Skeletal muscle cell (primary cell): ENCODE results near the gene EGLN1.

ENCODE experiments used
- DNase-seq: peaks from one replicate; pipeline ENCODE4 v3.0.0-alpha.2; 2010; ENCODE audit warnings: low read depth
- H3K4me3 ChIP-seq: 2 replicates; pipeline ENCODE4 v1.5.1; 2011; ENCODE audit warnings: low read depth, mild to moderate bottlenecking, control low read depth, low read length, moderate library complexity

EGLN1 gene

DNA sequence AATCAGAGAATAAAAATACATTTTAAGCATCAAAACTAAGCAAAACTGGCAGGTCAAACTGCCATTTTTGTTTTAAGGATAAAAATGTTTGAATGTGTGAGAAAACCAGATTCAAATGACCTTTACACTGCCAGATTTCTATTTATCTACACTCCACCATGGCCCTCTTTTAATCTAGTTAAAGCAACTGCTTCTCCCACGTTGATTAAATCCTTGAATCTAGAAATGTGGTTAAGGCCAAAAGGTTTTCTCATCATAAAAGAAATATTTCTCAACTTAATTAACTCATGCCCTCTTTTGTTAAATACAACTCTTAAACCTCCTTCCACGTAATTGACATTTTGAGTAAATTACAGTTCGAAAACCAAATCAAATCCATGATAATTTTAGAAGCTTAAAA, 15.0 kb downstream of the EGLN1 start:
- H3K4me3 ChIP-seq = no peak overlapping the region
- DNase-seq = no peak

DNA sequence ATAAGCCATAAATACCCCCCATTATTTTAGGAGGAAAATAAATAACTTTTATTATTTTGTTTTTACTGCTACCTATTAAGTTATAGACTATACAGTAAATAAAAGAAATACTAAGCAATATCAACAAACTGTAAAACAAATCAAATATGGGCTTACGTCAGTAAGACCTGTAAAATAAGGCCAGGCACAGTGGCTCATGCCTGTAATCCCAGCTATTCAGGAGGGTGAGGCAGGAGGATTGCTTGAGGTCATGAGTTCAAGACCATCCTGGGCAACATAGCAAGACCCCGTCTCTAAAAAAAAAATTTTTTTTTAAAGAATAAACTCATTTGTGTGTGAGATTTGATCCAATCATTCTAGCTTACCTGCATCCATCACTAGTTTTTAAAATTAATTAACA, 17.8 kb downstream of the EGLN1 start:
- no peak for DNase-seq
- no peak overlapping the region for H3K4me3 ChIP-seq

- no peak for DNase-seq
- no peak overlapping the region for H3K4me3 ChIP-seq
These were observed 20.6 kb downstream of the EGLN1 start for GRCh38 chr1:231401478-231401877.

GRCh38 chr1:231397886-231398671, 24.0 kb downstream of the EGLN1 start:
- H3K4me3 ChIP-seq = no peak overlapping the region
- no peak for DNase-seq

DNA sequence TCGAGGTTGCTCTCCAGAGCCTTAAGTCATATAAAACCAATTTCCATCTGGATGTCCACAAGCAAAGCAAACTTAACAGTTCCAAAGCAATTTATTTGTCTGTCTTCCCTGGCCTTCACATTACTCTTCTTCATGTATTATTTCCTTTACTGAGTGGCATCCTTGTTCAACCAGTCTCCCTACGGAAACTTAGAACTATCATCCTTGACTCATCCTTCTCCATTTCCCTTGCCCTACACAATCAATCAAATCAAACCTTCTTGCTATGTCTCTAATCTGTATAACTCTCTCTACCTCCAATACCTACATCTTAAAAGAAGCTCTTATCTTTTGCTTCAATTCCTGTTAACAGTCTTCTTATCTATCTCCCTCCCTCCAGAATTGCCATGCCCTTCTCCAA, 25.4 kb downstream of the EGLN1 start:
- no peak for DNase-seq

DNA sequence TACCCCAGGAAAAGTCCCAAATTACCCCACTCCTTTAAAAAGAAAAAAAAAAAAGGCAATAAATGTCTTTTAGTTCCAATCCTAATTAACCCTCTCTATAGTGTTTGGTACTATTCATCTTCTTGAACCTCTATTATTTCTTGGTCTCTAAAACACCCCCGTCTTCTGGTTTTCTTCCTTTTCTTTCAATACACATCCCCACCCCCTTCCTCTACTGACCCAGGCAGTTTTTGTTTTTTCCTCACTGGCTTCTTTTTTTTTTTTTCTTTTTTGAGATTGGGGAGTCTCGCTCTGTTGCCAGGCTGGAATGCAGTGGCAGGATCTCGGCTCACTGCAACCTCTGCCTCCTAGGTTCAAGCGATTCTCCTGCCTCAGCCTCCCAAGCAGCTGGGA, 26.1 kb downstream of the EGLN1 start:
- no peak overlapping the region for H3K4me3 ChIP-seq
- DNase-seq = no peak

More for the DNA sequence above, 25.4 kb downstream of the EGLN1 start:
- no peak overlapping the region for H3K4me3 ChIP-seq

- peak; percentile 92 for DNase-seq
- peak overlapping the region; percentile 8 for H3K4me3 ChIP-seq
These were observed 26.8 kb downstream of the EGLN1 start for GRCh38 chr1:231395076-231395997.

DNA sequence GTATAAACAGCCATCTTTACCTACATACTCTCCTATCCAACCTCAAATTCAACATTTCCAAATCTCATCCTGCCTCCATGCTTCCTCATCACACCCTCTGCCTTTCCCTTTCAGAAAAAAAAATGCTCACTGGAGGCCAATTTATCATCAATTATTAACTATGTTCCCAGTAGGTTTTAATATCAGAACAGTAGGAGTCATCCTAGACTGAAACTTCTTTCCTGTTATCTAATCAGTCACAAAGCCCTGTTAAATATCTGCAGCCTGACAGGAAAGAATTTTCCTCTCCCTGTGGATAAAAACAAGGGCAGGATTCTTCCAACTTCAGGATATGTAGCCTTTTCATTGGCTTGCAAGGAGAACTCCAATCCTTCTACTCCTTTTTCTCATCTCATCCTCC, 28.4 kb downstream of the EGLN1 start:
- no peak for DNase-seq
- H3K4me3 ChIP-seq = no peak overlapping the region

DNA sequence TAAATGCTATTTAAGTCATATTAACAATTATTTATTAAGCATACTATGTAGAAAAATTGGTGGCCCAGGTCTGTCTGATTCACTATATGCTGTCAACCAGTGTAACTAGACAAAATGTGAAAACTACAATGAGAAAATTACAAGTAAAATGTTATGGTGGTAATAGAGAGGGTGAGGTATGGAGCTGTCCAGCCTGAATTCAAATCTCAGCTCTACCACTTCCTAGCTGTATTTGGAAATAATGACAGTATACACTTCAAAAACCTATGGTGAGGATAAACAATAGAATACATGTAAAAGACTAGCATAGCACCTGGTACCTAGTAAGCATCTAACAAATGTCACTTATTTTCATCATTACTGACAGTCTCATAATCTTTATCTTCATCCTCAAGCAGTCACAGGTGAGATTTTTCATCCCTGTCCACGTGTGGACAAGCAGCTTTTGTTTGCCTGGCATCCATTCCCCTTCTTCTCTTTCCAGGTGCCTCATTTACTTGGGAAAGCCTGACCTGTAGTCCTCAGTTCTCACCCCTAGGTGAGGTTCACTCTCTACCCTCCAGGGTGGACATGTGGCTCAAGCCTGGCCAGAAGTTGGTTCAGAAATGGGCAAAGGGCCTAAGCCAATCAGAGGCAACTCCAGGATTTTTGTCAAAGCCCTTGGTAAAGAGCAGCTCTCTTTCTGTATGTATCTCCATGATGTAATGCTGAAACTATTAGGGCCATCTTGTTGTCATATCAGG, 29.5 kb downstream of the EGLN1 start:
- H3K4me3 ChIP-seq = no peak overlapping the region
- DNase-seq = no peak

DNA sequence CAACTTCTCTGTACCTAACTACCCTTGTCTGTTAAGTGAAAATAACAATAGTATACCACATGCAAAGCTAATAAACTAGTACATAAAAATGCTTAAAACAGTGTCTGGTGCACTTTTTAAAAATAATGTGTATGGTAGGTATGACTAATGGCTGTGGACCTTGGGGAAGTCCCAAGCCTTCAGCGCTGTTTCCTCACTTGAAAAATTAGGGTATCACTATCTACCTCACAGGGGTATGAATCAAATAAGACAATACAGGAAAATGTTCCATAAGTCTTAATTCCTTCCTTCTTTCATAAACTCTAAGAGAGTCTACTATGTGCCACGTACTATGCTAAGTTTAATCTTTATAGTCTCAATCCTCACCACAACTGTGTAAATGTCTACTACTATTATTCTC, 32.0 kb downstream of the EGLN1 start:
- DNase-seq = no peak

DNA sequence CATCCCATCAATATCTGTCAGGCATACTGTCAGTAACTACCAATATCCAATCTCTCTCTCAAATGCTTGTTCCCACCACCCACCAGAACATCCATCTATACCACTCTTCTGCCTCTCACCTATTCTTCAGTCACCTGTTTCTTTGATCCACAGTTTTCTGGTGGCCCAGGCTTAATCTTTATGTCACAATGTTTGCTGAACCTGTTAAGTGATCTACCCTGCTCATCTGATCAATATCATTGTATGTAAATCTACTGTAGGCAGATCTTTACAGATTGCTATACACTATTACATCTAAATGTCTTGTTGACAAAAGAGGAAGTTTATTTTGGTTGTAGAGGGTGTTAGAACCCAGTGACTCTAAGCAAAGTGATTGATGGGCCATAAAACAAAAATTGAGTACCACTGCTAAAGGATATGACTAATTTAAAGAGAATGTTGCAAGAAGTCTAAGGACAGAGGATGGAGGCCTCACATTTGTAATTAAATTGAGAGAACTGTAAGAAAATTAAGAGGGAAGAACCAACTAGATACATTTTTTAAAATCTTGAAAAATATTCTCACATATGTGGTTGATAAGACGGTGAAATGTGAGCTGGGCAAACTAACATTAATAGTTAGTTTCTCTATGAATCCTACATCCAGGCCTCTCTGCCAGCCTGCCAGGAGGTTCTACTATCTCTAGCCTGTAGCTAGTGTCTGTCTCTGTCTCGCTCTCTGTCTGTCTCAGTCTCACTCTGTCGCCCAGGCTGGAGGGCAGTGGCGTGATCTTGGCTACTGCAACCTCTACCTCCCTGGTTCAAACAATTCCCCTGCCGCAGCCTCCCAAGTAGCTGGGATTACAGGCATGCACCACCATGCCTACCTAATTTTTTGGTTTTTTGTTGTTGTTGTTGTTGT, 34.1 kb downstream of the EGLN1 start:
- no peak overlapping the region for H3K4me3 ChIP-seq
- DNase-seq = no peak

More for the DNA sequence above, 32.0 kb downstream of the EGLN1 start:
- H3K4me3 ChIP-seq = no peak overlapping the region

DNA sequence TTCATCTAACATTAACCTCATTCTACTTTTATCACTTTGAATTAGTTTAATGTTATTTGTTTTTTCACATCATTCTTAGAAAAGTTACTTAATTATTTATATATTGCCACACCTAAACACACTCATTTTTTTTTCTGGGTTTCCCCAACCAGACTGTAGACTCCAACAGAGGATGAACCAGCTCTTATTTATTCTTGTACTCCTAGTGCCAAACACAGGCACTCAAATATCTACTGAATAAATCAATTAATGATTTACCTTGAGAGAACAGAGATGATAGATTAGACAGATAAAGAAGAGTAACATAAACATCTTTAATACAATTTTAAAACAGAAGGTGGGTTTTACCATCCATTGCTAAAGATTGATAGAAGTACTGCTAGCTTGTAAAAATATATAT, 35.6 kb downstream of the EGLN1 start:
- DNase-seq = no peak
- H3K4me3 ChIP-seq = no peak overlapping the region

DNA sequence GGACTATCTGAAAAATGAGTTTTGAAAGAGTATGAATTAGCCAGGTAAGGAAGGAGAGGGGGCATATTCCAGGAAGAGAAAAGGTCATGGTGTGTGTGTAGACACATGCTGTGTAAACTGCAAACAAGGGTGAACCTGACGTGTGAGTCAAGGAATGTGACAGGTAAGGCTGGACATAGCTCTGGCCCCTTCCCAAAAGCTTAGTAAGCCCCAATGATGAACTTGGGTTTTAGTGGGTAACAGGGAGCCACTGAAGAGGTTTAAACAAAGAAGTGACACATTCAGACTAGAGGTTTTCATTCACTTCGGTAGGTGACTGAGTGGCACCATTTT, 36.7 kb downstream of the EGLN1 start:
- no peak overlapping the region for H3K4me3 ChIP-seq
- no peak for DNase-seq

DNA sequence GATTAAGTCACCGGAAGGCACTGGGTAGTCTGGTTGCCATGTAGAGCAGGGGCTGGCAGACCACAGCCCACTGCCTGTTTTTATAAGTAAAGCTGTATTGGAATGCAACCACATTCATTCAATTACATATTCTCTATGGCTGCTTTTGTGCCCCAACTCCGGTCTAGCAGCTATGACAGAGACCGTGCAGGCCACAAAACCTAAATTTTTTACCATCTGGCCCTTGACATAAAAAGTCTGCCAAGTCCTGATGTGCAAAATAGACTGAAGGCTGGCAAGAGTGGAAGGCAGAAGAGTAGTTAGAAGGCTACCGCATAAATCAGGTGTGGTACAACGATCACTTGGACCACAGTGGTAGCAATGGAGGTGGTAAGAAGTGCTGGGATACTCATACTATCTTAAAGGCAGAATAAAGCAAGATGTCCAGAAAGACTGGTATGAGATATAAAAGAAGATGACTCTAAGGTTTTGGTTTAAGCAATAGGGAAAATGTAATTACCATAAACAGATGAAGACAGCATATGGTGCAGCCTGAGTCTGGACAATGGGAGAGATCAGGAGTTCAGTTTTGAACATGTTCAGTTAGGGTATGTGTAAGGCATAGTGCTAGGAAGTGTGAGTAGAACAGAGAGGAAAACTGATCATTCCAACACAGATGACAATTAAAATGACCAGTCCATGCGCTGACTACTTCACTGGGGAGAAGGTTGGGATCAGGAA, 37.2 kb downstream of the EGLN1 start:
- H3K4me3 ChIP-seq = no peak overlapping the region
- no peak for DNase-seq

- H3K4me3 ChIP-seq = no peak overlapping the region
- DNase-seq = no peak
These were observed 38.8 kb downstream of the EGLN1 start for GRCh38 chr1:231383159-231383860.

DNA sequence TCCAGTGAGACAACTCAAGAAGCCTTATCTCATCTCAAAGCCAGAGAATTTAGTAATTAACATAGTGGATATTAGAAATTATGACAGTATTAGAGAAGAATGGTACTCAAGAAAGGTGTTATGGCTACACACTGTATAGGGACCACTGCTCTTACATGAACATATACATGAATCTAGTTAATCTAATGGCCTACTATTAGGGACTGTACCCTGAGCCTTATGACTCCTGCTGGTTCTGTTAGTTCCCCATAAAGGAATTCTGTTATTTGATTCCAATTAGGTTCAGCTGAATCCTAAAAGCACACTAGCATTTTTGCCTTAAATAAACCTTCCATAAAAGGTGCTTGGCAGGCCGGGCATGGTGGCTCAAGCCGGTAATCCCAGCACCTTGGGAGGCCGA, 39.7 kb downstream of the EGLN1 start:
- no peak for DNase-seq
- no peak overlapping the region for H3K4me3 ChIP-seq

- H3K4me3 ChIP-seq = no peak overlapping the region
- no peak for DNase-seq
These were observed 40.4 kb downstream of the EGLN1 start for GRCh38 chr1:231381729-231382128.
